HG03039 (cell line): ENCODE measurements around the gene WWC1.
A peak's percentile ranks its signal among the peaks of the same experiment; 100 is the strongest.

Experiments
- ATAC-seq: cut with Tn5 transposase; IDR thresholded peaks from one replicate; pipeline ENCODE4 v1.9.1; 2021; ENCODE audit warnings: mild to moderate bottlenecking, moderate library complexity; ENCODE audit not compliant: unreplicated experiment

The WWC1 gene

DNA sequence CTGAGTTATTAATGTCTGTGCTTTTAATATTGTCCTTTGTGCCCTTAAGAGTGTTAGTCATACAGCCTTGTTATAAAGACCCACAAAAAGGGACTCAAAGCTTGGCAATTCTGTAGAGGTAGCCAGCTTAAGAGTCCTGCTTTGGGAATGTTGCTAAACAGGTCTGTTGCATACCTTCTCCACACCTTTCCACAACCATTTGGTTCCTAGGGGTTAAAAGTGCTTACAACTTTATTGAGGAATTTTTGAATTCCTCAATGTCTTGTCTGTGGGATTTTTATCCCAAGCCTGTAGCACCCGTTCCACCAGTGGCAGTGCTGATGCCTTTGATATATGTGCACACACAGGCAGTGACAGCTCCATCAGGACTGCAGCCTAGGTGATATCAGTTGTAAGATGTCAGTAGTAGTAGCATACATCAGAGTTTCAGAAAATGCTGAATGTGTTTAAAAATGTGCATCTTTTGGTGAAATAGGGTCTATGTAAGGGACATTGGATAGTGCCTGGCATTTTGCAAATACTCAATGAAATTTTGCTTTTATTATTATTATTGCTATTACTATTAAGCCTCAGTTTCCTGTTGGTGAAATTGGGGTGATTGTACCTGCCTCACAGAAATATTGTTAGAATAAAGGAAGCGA, 68.5 kb downstream of the WWC1 start:
- no peak for ATAC-seq

DNA sequence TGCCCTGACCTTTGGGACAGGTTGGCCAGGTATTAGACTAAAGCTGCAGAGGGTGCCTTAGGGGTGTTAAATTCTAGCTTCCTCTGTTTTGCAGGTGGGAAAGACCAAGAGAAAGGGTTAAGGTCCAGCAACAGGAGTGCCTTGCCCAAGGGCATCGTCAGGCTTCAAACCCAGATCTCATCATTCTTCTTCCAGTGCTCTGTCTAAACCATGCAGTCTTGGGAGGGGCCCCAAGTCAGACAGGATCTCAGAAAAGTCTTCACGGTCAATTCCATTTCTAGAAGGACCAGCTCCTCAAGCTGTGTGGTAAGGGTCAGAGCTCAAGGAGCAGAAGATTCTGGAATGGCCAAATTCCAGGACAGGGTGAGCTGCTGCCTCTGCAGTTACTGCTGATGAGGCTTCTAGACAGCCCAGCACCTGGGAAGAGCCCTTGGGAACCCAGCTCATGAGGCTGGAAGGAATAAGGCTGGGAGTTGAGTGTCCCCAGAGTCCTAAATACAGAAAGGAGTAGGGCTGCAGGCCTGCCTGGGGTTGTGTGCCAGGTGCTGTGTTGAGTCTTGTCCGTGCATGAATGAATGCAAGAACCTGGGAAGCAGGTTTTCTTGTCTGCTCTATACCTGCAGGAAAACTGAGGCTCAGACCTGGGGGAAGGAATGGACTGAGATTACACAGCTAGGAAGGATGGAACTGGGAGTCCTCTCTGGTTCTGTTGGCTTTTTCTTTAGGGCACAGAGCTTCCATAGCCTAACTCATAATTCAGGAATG, 69.3 kb downstream of the WWC1 start:
- ATAC-seq: no peak

DNA sequence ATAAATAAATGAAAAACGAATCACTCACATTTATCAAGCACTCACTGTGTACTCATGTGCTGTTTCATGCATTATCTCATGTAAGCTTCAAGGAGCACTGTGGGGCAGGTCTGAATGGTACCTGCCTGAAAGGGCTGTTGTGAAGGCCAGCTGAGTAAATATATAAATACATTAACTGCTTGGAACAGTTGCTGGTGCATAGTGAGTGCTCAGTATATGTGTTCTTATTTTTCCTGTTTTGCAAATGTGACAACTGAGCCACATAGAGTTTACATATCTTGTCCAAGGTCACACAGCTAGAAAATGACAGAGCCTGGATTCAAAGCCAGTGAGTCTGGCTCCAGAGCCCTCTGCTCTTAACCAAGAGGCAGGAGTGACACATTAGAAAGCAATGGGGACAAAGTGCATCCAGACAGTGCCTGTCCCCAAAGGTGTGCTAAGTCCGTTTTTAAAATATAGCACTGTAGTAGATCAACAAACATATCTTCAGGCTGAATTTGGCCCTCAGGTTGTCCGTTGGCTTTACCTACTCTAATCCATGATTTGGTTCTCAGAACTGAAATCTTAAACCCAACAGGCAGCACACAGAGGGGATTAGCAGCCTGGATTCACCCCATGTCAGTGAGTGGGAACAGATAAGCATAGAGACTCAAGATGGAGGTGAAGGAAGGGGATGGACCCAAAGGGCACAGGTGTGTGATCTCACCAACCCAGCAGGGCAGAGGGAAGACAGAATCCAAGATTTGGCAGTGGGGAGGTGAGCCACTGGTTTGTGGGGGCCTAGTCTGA, 70.8 kb downstream of the WWC1 start:
- ATAC-seq: no peak

DNA sequence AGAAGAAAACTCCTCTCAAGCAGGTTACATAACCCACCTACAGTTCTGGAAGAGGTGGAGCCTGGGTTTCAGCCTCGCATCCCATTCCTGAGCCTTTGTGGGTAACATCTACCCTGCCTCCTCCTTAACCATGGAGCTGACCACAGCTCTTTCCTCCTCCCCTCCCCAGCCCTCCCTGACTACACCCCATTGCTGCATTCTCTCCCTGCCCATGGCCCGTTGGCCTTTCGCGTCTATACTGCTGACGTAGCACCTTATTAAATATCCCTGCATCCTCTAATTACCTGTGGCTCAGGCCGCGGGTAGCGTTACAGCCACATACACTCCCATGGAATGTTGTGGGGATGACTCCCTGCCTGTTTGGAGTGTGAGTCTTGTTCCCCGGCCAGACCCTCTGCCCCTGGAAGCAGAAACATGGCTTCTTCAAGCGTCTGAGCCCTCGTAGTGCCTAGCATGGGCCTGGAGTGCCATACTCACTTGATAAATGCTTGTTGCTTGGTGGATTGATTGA, 72.8 kb downstream of the WWC1 start:
- ATAC-seq: no peak

DNA sequence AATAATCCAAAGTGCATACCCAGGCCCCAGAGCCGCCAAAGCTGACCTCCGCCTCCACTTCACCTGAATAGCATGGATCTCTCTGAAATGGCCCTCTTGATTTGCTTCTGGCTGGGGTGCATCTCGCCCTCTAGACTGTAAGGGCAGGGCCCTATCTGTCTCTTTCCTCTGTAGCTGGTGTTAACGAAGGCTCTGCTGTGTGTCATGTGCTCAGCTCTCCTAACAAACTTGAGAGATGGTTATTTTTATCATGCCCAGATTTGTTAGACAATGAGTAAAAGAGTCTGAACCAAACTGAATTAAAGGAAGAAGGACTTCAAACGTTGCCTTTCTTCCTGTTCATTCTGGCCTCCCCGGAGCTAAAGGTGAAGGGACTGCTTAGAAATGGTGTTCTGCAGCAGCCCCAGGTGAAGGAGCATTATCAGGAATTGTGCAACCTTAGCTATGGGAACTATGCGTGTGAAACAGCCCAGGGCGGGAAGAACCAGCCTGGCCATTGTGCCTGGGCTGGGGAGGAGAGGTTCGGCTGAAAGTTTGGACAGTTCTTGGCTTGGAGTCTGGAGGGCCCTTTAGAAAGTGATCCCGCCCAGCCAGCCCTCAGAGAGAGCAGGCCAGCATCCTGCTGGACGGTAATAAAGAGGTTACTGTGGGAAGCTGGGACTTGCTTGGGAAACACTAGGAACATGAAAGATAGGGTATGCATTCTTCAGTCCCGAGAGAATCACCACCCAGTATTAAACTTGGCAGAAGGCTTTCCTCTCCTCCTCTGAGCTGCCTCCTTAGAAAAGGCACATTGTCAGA, 73.5 kb downstream of the WWC1 start:
- no peak for ATAC-seq

DNA sequence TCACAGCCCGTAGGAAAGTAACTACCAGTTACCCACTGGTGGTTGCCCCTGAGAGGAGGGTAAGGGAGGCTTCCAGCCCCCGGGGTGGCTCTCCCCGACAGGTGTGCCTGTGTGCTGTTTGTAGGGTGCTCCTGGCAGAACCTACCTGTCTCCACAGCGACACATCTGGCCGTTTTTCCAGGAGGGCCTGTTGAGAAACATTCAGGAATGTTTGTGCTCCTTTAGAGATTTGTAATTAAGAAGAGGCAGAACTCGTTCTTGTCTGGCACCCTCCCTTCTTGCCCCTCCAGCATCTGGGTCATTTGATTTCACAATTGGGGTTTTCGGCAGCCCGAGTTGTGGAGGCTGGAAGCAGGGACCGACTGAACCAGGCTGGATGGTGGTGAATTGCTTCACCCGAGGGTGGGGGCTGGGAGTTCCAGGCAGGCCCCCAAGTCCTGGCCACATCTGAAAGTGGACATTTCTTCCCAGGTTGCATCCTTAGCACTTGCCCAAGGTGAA, 74.2 kb downstream of the WWC1 start:
- ATAC-seq: no peak

DNA sequence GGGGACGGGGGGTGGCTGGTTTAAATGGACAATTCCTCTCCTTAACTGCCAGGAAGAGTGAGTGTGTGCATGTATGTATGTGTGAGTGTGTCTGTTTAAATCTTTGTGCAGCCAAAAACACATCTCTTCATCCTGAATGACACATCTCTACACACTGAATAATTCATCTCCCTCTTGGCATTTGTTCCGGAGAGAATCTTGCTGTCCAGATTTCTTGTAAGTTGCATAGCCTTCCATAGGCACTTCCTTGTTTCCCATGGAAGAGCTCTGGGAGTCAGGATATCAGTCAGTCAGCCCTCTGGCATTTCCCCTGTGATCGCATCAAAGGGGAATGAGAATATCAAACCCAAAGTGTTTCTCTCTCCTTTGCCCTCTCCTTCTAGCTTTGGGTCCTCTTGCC, 74.7 kb downstream of the WWC1 start:
- ATAC-seq: no peak

DNA sequence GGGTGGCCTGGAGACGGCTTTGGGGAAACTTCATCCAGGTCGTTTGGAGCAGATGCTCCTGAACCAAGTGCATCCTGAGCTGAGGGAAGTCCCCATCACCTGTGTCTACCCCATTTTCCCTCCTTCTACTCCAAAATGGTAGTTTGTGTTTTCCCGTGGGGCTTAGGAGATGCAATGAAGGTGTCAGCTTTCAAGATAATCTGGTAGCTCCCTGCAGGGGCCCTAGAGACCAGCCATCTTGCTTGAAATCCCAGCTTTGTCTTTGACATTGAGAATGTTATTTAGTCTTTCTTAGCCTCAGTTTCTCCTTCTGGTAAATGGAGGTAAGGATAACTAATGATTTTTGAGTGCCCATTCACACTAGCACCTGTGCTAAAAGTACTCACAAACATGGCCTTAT, 77.4 kb downstream of the WWC1 start:
- ATAC-seq: no peak

DNA sequence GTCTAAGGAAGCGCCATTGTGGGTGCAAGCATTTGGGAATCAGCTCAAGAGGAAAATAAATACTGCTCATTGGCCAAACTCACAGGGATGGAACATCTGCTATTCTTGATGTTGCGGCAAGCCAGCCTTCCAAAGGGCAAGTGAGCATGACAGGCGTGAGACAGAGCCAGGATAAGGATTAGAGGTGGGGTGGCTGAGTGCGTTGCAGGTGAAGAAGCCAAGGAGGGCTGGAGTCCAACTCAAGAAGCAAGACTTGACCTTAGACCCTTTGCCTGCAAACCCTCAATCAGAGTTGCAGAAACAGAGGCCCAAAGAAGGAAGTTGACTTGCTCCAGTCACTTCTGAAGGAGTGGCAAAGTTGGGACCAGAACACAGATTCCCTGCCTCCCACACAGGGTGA, 79.4 kb downstream of the WWC1 start:
- no peak for ATAC-seq

DNA sequence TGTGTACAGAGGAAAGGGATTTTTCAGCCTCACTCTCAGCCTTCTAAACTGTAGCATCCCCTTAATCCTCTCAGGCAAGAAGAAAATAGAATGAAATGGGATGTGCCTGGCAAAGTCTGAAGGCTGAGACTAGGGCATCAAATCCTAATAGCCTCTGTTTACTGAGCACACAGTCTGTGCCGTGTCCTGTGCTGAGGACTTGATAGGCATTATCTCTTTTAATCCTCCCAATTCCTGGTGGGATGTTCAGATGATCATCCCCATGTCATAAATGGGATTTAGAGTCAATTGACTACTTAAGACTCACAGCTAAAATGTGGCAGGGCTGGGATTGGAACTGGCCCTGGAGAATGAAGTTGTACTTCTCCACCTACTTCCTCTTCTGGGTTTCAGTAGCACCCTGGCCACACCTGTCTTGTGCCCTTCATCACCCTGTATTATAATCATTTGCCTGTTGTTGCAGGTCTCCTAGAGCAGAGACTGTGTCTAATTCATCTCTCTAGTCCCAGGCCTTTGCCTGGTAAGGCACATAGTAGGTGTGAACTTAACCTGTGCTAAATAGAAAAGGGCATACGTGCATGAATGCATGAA, 81.0 kb downstream of the WWC1 start:
- ATAC-seq: peak; percentile 62

DNA sequence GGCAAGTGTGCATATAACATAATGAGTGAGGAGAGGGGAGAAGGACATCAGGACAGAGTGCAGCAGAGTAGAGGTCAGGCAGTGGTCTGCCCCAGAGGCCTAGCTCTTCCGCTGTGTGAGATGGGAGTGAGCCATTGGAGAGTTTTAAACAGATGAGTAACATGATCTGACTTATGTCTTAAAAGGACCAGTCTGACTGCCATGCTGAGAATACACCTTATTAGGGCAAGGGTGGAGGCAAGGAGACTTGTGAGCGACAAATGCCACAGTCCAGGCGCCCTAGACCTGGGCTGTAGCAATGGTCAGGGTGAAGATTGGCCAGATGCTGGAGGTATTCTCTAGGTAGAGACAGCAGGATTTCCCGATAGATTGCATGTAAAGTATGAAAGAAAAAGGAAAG, 83.1 kb downstream of the WWC1 start:
- no peak for ATAC-seq

DNA sequence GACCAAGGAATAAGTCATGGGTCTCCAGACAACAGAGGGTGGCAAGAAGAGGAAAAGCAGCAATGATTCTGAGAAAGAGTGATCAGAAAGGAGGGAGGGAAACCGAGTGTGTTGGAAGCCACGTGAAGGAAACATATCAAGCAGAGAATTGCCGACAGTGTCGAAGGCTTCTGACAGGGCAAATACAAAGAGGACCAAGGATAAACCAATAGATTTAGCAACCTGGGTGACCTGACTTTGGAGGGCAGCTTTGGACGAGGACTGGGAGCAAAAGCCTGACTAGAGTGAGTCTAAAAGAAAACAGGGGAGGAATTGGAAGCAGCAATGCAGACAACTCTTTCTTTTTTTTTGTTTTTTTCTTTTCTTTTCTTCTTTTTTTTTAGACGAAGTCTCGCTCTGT, 83.8 kb downstream of the WWC1 start:
- ATAC-seq: no peak

DNA sequence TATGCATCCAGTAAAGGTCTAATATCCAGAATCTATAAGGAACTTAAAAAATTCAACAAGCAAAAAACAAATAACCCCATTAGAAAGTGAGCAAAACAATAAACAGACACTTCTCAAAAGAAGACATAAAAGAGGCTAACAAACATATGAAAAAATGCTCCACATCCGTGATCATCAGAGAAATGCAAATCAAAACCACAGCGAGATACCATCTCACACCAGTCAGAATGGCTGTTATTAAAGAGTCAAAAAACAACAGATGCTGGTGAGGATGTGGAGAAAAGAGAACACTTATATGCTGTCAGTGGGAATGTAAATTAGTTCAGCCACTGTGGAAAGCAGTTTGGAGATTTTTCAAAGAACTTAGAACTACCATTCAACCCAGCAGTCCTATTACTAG, 86.1 kb downstream of the WWC1 start:
- ATAC-seq: no peak

DNA sequence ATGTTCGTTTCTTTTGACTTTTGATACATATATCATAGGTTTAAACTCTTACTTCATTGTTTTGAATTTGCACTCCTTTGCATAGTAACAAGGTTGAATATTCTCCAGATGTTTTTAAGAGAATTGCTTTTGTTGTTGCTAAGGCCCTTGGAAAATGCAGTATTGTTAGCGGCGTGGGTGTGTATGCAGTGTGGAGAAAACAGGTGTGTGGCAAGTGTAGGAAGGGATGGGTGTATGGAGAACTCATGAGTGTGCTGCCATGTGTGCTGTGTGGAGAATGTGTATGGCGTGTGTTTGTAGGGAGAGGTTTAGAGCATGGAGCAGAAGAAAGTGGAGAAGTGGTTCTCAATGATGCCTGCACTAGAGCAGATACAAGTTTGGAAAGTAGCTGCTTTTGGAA, 87.3 kb downstream of the WWC1 start:
- no peak for ATAC-seq

DNA sequence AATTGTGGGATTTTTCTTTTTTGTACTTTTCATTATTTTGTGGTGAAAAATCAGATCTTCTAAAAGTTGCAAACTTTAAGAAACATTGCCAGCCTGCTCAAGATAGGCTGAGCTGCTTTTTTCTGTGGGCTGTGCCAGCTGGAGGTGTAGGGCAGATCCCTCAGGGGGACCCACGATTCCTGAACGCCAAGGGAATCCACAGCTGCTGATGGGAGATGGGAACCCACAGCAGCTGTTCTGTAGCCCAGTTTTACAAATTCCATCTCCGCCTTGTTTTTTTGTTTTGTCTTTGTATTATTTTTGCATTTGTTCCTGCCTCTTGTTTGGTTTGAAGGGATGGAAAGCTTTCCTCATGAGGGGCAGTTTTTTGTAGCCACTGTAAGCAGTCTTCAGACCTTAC, 91.0 kb downstream of the WWC1 start:
- ATAC-seq: no peak

DNA sequence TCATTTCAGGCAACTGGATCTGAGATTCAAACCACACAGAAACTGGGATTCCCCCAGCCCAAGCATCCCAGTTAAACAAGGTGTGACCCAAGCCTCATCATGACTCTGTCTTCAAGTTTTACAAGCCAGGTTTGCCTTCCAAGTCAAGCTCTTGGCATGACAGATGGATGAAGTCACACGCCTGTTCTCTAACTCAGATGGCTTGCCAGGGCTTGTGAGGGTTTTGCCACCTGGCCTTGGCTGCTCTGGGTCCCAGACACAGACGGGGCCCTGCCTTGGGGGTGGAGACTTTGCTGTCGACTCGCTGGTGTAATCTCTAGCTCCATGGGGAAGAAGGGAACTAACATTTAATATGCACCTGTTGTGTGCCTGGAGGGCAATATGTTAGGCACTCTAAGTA, 99.0 kb downstream of the WWC1 start:
- ATAC-seq: no peak

DNA sequence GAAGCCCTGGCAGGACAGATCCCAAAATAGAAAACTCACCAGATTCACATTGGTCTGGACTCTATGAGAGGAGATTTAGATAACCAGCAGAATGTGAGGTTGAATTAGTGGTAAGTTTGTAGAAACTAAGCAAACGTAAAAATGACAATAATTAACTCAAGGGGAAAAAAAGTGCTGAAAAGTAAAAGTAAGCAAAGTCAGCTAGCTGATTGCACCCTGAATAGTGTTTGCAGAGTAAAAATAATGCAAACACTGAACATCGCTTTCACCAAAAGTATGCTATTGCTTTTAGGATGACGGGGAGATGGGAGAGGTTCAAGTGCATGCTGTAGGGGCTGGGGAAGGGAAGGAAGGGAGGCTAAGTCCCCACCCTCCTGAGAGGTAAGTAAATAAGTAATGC, 102.3 kb downstream of the WWC1 start:
- no peak for ATAC-seq

DNA sequence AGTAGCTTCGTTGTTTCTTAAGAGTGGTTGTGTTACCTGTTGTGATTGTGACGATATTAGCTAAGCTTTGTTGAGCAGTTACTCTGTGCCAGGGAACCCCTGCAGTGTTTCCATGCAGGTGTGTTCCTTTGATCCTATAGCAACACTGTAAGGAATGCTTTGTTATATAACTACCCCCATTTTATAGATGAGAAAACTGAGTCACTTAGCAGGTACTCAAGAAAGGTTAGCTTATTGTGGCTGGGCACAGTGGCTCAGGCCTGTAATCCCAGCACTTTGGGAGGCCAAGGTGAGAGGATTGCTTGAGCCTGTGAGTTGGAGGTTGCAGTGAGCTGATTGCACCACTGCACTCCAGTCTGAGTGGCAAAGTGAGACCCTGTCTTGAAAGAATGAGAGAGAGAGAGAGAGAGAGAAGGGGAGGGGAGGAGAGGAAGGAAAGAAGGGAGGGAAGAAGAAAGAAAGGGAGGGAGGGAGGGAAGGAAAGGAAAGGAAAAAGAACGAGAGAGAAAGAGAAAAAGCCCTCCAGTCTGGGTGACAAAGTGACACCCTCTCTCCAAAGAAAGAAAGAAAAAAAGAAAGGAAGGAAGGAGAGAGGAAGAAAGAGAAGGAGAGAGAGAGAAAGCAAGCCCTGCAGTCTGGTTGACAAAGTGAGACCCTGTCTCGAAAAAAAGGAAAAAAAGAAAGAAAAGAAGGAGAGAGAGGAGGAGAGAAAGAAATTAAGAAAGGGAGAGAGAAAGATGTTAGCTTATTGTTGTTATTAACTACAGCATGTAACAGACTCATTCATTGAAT, 109.2 kb downstream of the WWC1 start:
- ATAC-seq: no peak

DNA sequence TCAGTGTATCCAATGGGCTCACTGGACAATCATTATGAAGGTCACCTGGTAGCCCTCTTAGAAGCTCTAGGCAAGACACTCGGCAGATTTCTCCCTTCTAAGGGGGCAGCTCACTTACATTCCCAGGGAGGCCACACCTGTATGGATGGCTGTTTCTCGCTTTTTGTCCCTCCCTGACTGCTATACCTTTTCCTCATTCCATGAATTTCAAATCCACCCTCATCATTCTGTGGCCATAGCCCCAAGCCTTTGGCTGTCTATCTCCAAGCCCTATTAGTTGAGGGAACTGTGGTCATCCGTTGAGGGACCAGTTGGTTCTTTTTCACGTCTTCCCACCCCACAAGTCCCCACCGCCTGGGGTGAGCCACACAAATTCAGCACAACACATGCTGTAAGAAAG, 109.8 kb downstream of the WWC1 start:
- ATAC-seq: no peak

DNA sequence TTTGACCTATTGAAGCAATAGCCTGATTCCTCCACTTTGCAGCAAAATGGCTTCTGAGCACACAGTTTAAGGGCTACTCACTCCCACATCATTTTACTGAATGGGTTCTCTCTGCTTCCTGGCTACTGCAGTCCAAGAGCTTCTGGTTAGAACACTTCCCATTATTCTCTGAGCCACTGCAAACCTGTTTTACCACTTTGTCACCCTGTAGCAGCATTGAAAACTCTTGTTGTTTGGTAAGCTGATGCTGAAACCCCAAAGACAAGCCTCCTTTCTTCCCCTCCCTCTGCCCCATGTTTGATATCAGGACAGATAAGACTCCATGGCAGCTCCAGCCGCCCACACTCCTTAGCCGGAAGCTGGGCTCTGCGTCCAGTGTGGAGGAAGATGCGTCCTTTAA, 110.4 kb downstream of the WWC1 start:
- ATAC-seq: no peak
